Natural killer cell (primary cell): Measurements from ENCODE around the gene FAM120A. TPM values are rescaled to one million over a fixed set of nuclear protein-coding genes. Genes with fewer than 3 reads are reported as not detected.
A peak's percentile ranks its signal among the peaks of the same experiment; 100 is the strongest.

ENCODE experiments used
- ATAC-seq, 3 donors: fragments of 150-1000 bp in 2 of 3; fragments of 200-7000 bp in 1 of 3; cut with Tn5 transposase; 1 replicate in 1 of 3; 2 replicates in 2 of 3; pipeline ENCODE4 v1.10.0; 2021; ENCODE audit warnings: mild to moderate bottlenecking in 2 of 3, moderate library complexity in 2 of 3
- DNase-seq, 2 donors: peaks; one replicate each; pipeline versions ENCODE4 v3.0.0 to v3.0.0-alpha.2; 2013 to 2021; ENCODE audit warnings: mixed read lengths in 1 of 2
- H3K27ac ChIP-seq: one replicate; pipeline ENCODE4 v1.5.1; 2013; ENCODE audit warnings: mild to moderate bottlenecking, low read length
- H3K27me3 ChIP-seq: one replicate; pipeline ENCODE4 v1.6.1; 2013; ENCODE audit warnings: low read length; ENCODE audit not compliant: control insufficient read depth, insufficient read depth
- H3K36me3 ChIP-seq: one replicate; pipeline ENCODE4 v1.6.1; 2013; ENCODE audit warnings: low read length; ENCODE audit not compliant: control insufficient read depth, insufficient read depth
- H3K4me1 ChIP-seq: one replicate; pipeline ENCODE4 v1.6.1; 2013; ENCODE audit warnings: low read length; ENCODE audit not compliant: control insufficient read depth, insufficient read depth
- H3K4me3 ChIP-seq: one replicate; pipeline ENCODE4 v1.5.1; 2013; ENCODE audit warnings: low read length
- H3K9me3 ChIP-seq: one replicate; pipeline ENCODE4 v1.6.1; 2013; ENCODE audit warnings: low read length; ENCODE audit not compliant: control insufficient read depth, insufficient read depth
- H3K27ac Mint-ChIP-seq, 2 donors: one replicate each; pipeline ENCODE4 v1.8.0; 2022; ENCODE audit warnings: mild to moderate bottlenecking in 2 of 2, mixed read lengths in 2 of 2, moderate library complexity in 1 of 2
- H3K27me3 Mint-ChIP-seq, 2 donors: one replicate each; pipeline ENCODE4 v1.8.0; 2022; ENCODE audit warnings: low read depth in 2 of 2, mixed read lengths in 2 of 2
- H3K36me3 Mint-ChIP-seq: one replicate; pipeline ENCODE4 v1.8.0; 2022; ENCODE audit warnings: mixed read lengths
- H3K4me1 Mint-ChIP-seq, 2 donors: one replicate each; pipeline ENCODE4 v1.8.0; 2022; ENCODE audit warnings: mixed read lengths in 2 of 2
- H3K4me3 Mint-ChIP-seq: one replicate; pipeline ENCODE4 v1.8.0; 2022; ENCODE audit warnings: mild to moderate bottlenecking, moderate library complexity, mixed read lengths
- H3K9me3 Mint-ChIP-seq, 2 donors: one replicate each; pipeline ENCODE4 v1.8.0; 2022; ENCODE audit warnings: mixed read lengths in 2 of 2
- WGBS: methylation state at CpG from one replicate; pipeline ENCODE4 v1.1.7; 2013; ENCODE audit warnings: missing lambda C conversion rate; ENCODE audit not compliant: insufficient coverage; 5-methylcytosine and 5-hydroxymethylcytosine counted together
- intact Hi-C: fragments of 100-400 bp; cut with micrococcal nuclease; formaldehyde crosslinking; loops from one replicate; pipeline ENCODE4 v1.14.2; 2022
- total RNA-seq, 4 donors: library from RNA; stranded (reverse); fragments of 120-200 nt in 1 of 4; gene quantifications; one replicate each; pipeline versions ENCODE4 v1.2.3 to v1.2.4, GENCODE V29; 2013 to 2022
- TF ChIP-seq, protein P1 (sequence below): fragments of 200-600 bp; IDR thresholded peaks from one replicate; pipeline ENCODE4 v1.8.0; 2022; ENCODE audit warnings: antibody characterized with exemption

Gene FAM120A
- total RNA-seq, 3 donors from 2014 or later (not counting 1 experiment from before 2014, with no cell fraction given): 87.7 to 96.1 (median 91.5) TPM

DNA sequence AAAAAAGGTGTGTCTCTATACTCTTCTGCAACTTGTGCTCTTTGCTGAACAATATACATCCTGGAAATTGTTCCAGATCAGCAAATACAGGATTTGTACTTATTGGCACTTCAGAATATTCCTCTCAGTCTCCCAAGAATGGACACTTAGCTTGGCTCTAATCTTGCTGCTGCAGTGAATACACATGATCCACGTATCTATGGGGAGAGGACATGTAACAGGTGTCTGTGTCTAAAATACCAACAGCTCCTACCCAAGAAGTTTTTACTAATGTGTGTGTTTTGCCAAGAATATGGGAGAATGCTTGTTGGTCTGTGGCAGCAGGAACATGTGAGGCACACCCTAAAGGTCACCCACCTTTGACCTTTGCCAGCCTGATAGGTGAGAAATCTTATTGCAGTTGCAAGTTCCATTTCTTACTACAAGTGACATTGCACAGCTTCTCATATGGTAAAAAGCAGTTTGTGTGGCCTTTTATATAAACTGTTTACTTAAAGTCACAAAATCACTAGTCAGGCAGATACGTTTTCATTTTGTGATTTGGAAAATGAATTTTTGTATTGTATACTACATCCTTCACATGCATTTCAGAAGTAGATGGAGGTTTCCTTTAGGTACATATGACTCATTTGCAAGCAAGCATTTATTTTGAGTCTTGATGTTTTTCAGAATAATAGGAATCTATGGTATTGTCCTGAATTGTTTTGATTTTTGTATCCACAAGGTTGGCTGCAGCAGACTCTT, 160.7 kb downstream of the FAM120A start:
- Mint-ChIP-seq H3K27ac (peak overlapping the region in 1 of 2 donors; percentile 11), H3K9me3 (peaks cover 7 to 15% of the 10 kb centered on the region in 2 donors), H3K4me3 (no peak overlapping the region), H3K4me1 (peaks cover 7 to 25% of the 10 kb centered on the region in 2 donors), H3K36me3 (peaks cover 10% of the 10 kb centered on the region), H3K27me3 (no peaks in the 10 kb centered on the region)
- no CpG with 5 or more reads among the region's 2 CpGs for WGBS
- Histone ChIP-seq H3K9me3 (peaks cover 11% of the 10 kb centered on the region), H3K36me3 (no peaks in the 10 kb centered on the region), H3K27ac (no peak overlapping the region), H3K27me3 (no peaks in the 10 kb centered on the region), H3K4me3 (no peak overlapping the region), H3K4me1 (peaks cover 8% of the 10 kb centered on the region)
- intact Hi-C loops: no loop called here
- no peak for DNase-seq
- no peak for ATAC-seq
- TF ChIP-seq, protein P1, sequence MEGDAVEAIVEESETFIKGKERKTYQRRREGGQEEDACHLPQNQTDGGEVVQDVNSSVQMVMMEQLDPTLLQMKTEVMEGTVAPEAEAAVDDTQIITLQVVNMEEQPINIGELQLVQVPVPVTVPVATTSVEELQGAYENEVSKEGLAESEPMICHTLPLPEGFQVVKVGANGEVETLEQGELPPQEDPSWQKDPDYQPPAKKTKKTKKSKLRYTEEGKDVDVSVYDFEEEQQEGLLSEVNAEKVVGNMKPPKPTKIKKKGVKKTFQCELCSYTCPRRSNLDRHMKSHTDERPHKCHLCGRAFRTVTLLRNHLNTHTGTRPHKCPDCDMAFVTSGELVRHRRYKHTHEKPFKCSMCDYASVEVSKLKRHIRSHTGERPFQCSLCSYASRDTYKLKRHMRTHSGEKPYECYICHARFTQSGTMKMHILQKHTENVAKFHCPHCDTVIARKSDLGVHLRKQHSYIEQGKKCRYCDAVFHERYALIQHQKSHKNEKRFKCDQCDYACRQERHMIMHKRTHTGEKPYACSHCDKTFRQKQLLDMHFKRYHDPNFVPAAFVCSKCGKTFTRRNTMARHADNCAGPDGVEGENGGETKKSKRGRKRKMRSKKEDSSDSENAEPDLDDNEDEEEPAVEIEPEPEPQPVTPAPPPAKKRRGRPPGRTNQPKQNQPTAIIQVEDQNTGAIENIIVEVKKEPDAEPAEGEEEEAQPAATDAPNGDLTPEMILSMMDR: no peak

DNA sequence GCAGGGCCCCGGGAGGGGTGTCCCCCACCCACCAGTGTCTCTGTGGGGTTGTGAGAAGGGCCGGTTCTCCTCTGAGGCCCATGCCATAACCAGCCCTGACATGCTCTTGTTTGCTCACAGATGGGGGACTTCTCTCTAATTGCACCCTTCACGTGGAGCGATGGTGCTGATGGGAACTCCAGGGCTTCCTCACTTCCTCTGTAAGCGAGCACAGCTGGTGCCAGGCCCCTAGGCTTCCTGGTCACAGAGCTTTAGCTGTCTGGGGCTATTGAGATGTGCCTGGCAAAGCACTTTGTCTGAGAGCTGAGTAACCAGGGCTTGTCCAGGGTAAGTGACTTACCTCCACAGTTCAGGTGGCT, 161.3 kb downstream of the FAM120A start:
- TF ChIP-seq, protein P1: no peak
- 46% methylated on average over 5 of the region's 5 CpGs for WGBS

DNA sequence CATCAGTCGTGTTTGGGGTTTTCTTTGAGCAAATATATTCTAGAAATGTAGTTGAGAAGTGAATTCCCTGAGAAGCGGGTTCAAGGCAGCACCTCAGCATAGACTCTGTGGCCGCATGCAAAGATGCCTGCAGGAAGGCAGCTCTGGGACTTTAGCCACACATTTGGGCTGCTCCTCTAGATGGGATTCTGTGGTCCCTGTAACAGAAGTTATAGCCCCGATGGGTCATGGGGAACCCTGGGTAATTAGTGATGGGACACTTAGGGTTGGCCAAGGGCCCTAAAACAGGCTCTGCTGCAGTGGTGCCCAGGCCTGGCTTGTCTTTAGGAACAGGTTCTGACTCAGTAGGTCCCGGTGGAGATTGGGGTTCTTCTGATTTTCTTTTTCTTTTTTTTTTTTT, 161.7 kb downstream of the FAM120A start:
- whole genome bisulfite sequencing: 90% methylated on average over 5 of the region's 5 CpGs
- DNase-seq (no peak), ATAC-seq (no peak)
- Histone ChIP-seq H3K9me3 (peaks cover 11% of the 10 kb centered on the region), H3K27me3 (no peaks in the 10 kb centered on the region), H3K4me1 (peaks cover 8% of the 10 kb centered on the region), H3K4me3 (no peak overlapping the region), H3K36me3 (no peaks in the 10 kb centered on the region), H3K27ac (no peak overlapping the region)
- Mint-ChIP-seq H3K27ac (peak overlapping the region in 1 of 2 donors; percentile 11), H3K4me1 (peaks cover 7 to 19% of the 10 kb centered on the region in 2 donors), H3K9me3 (peaks cover 5 to 12% of the 10 kb centered on the region in 2 donors), H3K27me3 (no peaks in the 10 kb centered on the region), H3K36me3 (peaks cover 10% of the 10 kb centered on the region), H3K4me3 (no peak overlapping the region)
- intact Hi-C loops: no loop called here
- TF ChIP-seq, protein P1: no peak

More for the DNA sequence above, 161.3 kb downstream of the FAM120A start:
- Mint-ChIP-seq H3K9me3 (peaks cover 5 to 13% of the 10 kb centered on the region in 2 donors), H3K4me1 (peaks cover 7 to 21% of the 10 kb centered on the region in 2 donors), H3K27me3 (no peaks in the 10 kb centered on the region), H3K27ac (peak overlapping the region in 1 of 2 donors; percentile 11), H3K4me3 (no peak overlapping the region), H3K36me3 (peaks cover 10% of the 10 kb centered on the region)
- ATAC-seq (peak in 1 of 3 donors; percentile 36), DNase-seq (no peak)
- H3K9me3 ChIP-seq: peaks cover 11% of the 10 kb centered on the region
- H3K36me3 ChIP-seq: no peaks in the 10 kb centered on the region
- no peaks in the 10 kb centered on the region for H3K27me3 ChIP-seq
- no peak overlapping the region for H3K27ac ChIP-seq
- intact Hi-C loops: no loop called here
- no peak overlapping the region for H3K4me3 ChIP-seq
- peaks cover 8% of the 10 kb centered on the region for H3K4me1 ChIP-seq

DNA sequence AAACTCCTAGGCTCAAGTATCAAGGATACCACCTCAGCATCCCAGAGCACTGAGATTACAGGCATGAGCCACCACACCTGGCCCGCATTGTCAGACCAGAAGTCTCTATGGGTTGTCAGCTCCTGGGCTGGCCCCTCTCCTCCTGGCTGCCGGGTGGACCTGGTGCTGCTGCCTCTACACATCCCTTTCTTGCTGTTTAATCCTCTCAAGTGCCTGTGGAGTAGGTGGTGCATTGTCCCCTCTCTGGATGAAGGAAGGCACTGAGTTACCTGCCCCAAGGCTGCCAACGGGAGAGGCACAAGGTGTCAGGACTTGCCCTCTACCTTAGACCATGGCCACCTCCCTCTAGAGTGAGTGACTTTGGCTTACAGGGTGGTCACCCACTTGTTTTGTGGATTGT, 162.3 kb downstream of the FAM120A start:
- TF ChIP-seq, protein P1: no peak
- H3K27ac Mint-ChIP-seq: no peak overlapping the region
- no peaks in the 10 kb centered on the region for H3K27me3 Mint-ChIP-seq
- no peaks in the 10 kb centered on the region for H3K36me3 ChIP-seq
- DNase-seq (no peak), ATAC-seq (no peak)
- intact Hi-C loops: no loop called here
- H3K4me1 ChIP-seq: peaks cover 8% of the 10 kb centered on the region
- no peak overlapping the region for H3K4me3 Mint-ChIP-seq
- 87% methylated on average over 3 of the region's 3 CpGs for WGBS
- peaks cover 7 to 24% of the 10 kb centered on the region in 2 donors for H3K4me1 Mint-ChIP-seq
- no peak overlapping the region for H3K4me3 ChIP-seq
- peaks cover 10% of the 10 kb centered on the region for H3K36me3 Mint-ChIP-seq
- no peak overlapping the region for H3K27ac ChIP-seq
- H3K9me3 ChIP-seq: peaks cover 11% of the 10 kb centered on the region
- H3K27me3 ChIP-seq: no peaks in the 10 kb centered on the region
- H3K9me3 Mint-ChIP-seq: peaks cover 5 to 11% of the 10 kb centered on the region in 2 donors
